ENCODE data around the gene MLLT3. TPM values are rescaled to one million over a fixed set of nuclear protein-coding genes. Genes with fewer than 3 reads are reported as not detected.

The MLLT3 gene
- total and polyA plus RNA-seq, 2 donors (not counting 1 experiment from before 2014, with no cell fraction given) = 37.3 to 43.8 TPM

GRCh38 chr9:20505574-20505973, 116.7 kb downstream of the MLLT3 start:
- Histone ChIP-seq H4K20me1 (ENCODE audit: control insufficient read depth, extremely low read depth, insufficient read depth, low read length) (no peaks in the 10 kb centered on the region), H3K27ac (ENCODE audit: insufficient read depth, low read length) (no peak overlapping the region), H3K4me2 (ENCODE audit: extremely low read depth, insufficient read depth, low read length) (no peak overlapping the region), H3K9me3 (ENCODE audit: control insufficient read depth, insufficient read depth, low read depth, low read length) (no peaks in the 10 kb centered on the region), H3K9ac (ENCODE audit: insufficient read depth, low read length) (no peak overlapping the region), H3K4me1 (ENCODE audit: control insufficient read depth, extremely low read depth, insufficient read depth, low read length) (peaks cover 4% of the 10 kb centered on the region), H3K27me3 (ENCODE audit: control insufficient read depth, insufficient read depth, low read length) (no peaks in the 10 kb centered on the region), H2AFZ (ENCODE audit: low read length) (no peak overlapping the region), H3K4me3 (replicated peaks in 1 of 4; ENCODE audit: control extremely low read depth in 1 of 4, insufficient read depth in 1 of 4, low read depth in 3 of 4, low read length in 4 of 4) (no peak overlapping the region), H3K36me3 (ENCODE audit: control insufficient read depth, insufficient read depth, low read length) (no peaks in the 10 kb centered on the region), H3K79me2 (ENCODE audit: control insufficient read depth, insufficient read depth, low read length) (peaks cover 2% of the 10 kb centered on the region)
- no peak for DNase-seq (ENCODE audit: low read depth in 2 of 2)
- TF ChIP-seq EZH2 (IDR thresholded peaks at IDR 0.05; ENCODE audit: low read length, missing control alignments) = no peak
- TF ChIP-seq, protein P1, sequence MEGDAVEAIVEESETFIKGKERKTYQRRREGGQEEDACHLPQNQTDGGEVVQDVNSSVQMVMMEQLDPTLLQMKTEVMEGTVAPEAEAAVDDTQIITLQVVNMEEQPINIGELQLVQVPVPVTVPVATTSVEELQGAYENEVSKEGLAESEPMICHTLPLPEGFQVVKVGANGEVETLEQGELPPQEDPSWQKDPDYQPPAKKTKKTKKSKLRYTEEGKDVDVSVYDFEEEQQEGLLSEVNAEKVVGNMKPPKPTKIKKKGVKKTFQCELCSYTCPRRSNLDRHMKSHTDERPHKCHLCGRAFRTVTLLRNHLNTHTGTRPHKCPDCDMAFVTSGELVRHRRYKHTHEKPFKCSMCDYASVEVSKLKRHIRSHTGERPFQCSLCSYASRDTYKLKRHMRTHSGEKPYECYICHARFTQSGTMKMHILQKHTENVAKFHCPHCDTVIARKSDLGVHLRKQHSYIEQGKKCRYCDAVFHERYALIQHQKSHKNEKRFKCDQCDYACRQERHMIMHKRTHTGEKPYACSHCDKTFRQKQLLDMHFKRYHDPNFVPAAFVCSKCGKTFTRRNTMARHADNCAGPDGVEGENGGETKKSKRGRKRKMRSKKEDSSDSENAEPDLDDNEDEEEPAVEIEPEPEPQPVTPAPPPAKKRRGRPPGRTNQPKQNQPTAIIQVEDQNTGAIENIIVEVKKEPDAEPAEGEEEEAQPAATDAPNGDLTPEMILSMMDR (conservative IDR thresholded peaks at IDR 0.05 in 1 of 2, IDR thresholded peaks at IDR 0.05 in 1 of 2; ENCODE audit: low read depth in 1 of 2, low read length in 2 of 2) = no peak

DNA sequence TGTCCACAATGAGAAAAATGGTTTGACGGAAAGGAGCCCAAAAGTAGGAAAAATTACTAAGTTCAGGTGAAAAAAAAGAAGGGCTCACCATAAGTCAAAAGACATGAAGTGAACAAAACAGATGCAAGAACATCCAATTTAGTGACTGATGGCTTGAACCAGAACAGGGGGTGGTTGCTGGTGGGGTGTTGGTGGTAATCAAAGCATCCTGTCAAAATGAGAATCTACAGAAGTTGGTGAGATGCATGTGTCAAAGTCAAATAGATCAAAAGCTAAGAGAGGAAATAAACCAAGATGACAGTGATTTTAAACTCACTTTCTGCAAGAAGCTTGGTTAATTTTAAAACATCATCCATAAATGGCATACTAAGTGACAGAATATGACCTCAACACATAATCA, 117.4 kb downstream of the MLLT3 start:
- Histone ChIP-seq H3K27ac (ENCODE audit: insufficient read depth, low read length) (no peak overlapping the region), H2AFZ (ENCODE audit: low read length) (no peak overlapping the region), H3K27me3 (ENCODE audit: control insufficient read depth, insufficient read depth, low read length) (no peaks in the 10 kb centered on the region), H3K4me3 (replicated peaks in 1 of 4; ENCODE audit: control extremely low read depth in 1 of 4, insufficient read depth in 1 of 4, low read depth in 3 of 4, low read length in 4 of 4) (no peak overlapping the region), H3K79me2 (ENCODE audit: control insufficient read depth, insufficient read depth, low read length) (peaks cover 2% of the 10 kb centered on the region), H4K20me1 (ENCODE audit: control insufficient read depth, extremely low read depth, insufficient read depth, low read length) (no peaks in the 10 kb centered on the region), H3K9ac (ENCODE audit: insufficient read depth, low read length) (no peak overlapping the region), H3K4me2 (ENCODE audit: extremely low read depth, insufficient read depth, low read length) (no peak overlapping the region), H3K9me3 (ENCODE audit: control insufficient read depth, insufficient read depth, low read depth, low read length) (no peaks in the 10 kb centered on the region), H3K36me3 (ENCODE audit: control insufficient read depth, insufficient read depth, low read length) (no peaks in the 10 kb centered on the region), H3K4me1 (ENCODE audit: control insufficient read depth, extremely low read depth, insufficient read depth, low read length) (peaks cover 4% of the 10 kb centered on the region)
- DNase-seq (ENCODE audit: low read depth in 2 of 2) = no peak
- no peak for TF ChIP-seq EZH2 (IDR thresholded peaks at IDR 0.05; ENCODE audit: low read length, missing control alignments)
- TF ChIP-seq, protein P1 (conservative IDR thresholded peaks at IDR 0.05 in 1 of 2, IDR thresholded peaks at IDR 0.05 in 1 of 2; ENCODE audit: low read depth in 1 of 2, low read length in 2 of 2) = no peak

DNA sequence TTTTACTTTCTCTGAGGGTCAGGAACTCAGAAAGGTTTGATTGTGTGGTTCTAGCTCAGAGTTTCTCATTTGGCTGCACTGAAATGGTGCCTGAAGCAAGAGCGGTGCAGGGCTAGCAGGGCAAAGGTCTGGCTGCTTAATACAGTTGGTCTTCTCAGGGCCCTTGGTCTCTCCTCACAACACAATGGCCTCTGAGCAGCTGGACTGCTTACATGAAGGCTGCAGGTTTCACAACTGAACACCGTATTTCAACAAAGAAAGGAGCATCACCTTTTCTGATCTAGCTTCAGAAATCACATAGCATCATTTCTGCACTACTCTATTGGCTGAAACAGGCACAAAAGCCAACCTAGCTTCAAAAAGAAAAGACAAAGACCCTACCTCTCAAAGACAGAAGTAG, 122.2 kb downstream of the MLLT3 start:
- Histone ChIP-seq H3K27ac (ENCODE audit: insufficient read depth, low read length) (no peak overlapping the region), H3K9ac (ENCODE audit: insufficient read depth, low read length) (no peak overlapping the region), H3K9me3 (ENCODE audit: control insufficient read depth, insufficient read depth, low read depth, low read length) (no peaks in the 10 kb centered on the region), H3K4me2 (ENCODE audit: extremely low read depth, insufficient read depth, low read length) (no peak overlapping the region), H3K79me2 (ENCODE audit: control insufficient read depth, insufficient read depth, low read length) (no peaks in the 10 kb centered on the region), H3K4me3 (replicated peaks in 1 of 4; ENCODE audit: control extremely low read depth in 1 of 4, insufficient read depth in 1 of 4, low read depth in 3 of 4, low read length in 4 of 4) (no peak overlapping the region), H3K27me3 (ENCODE audit: control insufficient read depth, insufficient read depth, low read length) (no peaks in the 10 kb centered on the region), H3K36me3 (ENCODE audit: control insufficient read depth, insufficient read depth, low read length) (no peaks in the 10 kb centered on the region), H2AFZ (ENCODE audit: low read length) (no peak overlapping the region), H3K4me1 (ENCODE audit: control insufficient read depth, extremely low read depth, insufficient read depth, low read length) (no peaks in the 10 kb centered on the region), H4K20me1 (ENCODE audit: control insufficient read depth, extremely low read depth, insufficient read depth, low read length) (no peaks in the 10 kb centered on the region)
- DNase-seq (ENCODE audit: low read depth in 2 of 2) = no peak
- TF ChIP-seq EZH2 (IDR thresholded peaks at IDR 0.05; ENCODE audit: low read length, missing control alignments) = no peak
- TF ChIP-seq, protein P1 (conservative IDR thresholded peaks at IDR 0.05 in 1 of 2, IDR thresholded peaks at IDR 0.05 in 1 of 2; ENCODE audit: low read depth in 1 of 2, low read length in 2 of 2) = no peak
